Measurements from ENCODE around the gene DDC. TPM values are rescaled to one million over a fixed set of nuclear protein-coding genes. Genes with fewer than 3 reads are reported as not detected.

DDC gene
- polyA plus RNA-seq, 1 donor (not counting 4 experiments of a cell fraction or from before 2014, with no cell fraction given), result not detected

DNA sequence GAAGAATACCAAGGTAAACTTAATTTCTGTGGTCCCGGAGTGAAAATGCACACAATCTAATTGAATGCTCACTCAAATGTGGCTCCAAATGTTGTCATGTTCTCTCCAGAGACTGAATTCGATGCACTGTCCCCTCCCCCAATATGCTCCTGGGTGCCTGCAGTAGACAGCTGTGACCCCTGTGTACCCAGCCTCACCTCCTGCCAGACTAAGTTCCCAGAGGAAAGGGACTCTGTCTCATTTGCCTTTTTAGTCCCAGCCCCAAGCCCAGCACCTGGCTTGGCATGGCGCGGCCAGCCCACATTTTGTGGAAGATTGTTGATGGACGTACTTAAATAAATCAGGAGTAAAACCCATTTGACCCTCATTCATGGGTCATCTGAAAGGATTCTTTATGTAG lies 93.2 kb downstream of the DDC start:
- Histone ChIP-seq H3K4me1 (ENCODE audit: control insufficient read depth, extremely low read depth, insufficient read depth, low read length) (no peaks in the 10 kb centered on the region), H3K36me3 (ENCODE audit: control insufficient read depth in 2 of 2, extremely low read depth in 1 of 2, insufficient read depth in 2 of 2, low read length in 2 of 2) (no peaks in the 10 kb centered on the region), H3K4me3 (ENCODE audit: control insufficient read depth in 2 of 3, extremely low read depth in 1 of 3, insufficient read depth in 2 of 3, low read depth in 1 of 3, low read length in 3 of 3) (no peak overlapping the region), H4K20me1 (ENCODE audit: control insufficient read depth, extremely low read depth, insufficient read depth, low read length) (peaks cover 3% of the 10 kb centered on the region), H3K9ac (ENCODE audit: control insufficient read depth, extremely low read depth, insufficient read depth, low read length) (no peak overlapping the region), H3K9me3 (ENCODE audit: control insufficient read depth, low read depth, low read length) (no peaks in the 10 kb centered on the region), H3K79me2 (ENCODE audit: control insufficient read depth, insufficient read depth, low read length) (no peaks in the 10 kb centered on the region), H3K27ac (ENCODE audit: control insufficient read depth, insufficient read depth, low read length) (no peak overlapping the region), H3K9me1 (ENCODE audit: control insufficient read depth, extremely low read depth, insufficient read depth, low read length) (no peaks in the 10 kb centered on the region), H3K27me3 (ENCODE audit: control insufficient read depth, extremely low read depth, insufficient read depth, low read length) (peaks cover 20% of the 10 kb centered on the region), H3K4me2 (ENCODE audit: control insufficient read depth, extremely low read depth, insufficient read depth, low read depth, low read length) (no peak overlapping the region), H2AFZ (ENCODE audit: control insufficient read depth, low read length) (no peak overlapping the region)
- FAIRE-seq, result no peak
- no peak for DNase-seq (ENCODE audit: low read depth, low spot score)
- no peak for TF ChIP-seq EZH2 (IDR thresholded peaks at IDR 0.05; ENCODE audit: low read length)
- TF ChIP-seq, protein P1, sequence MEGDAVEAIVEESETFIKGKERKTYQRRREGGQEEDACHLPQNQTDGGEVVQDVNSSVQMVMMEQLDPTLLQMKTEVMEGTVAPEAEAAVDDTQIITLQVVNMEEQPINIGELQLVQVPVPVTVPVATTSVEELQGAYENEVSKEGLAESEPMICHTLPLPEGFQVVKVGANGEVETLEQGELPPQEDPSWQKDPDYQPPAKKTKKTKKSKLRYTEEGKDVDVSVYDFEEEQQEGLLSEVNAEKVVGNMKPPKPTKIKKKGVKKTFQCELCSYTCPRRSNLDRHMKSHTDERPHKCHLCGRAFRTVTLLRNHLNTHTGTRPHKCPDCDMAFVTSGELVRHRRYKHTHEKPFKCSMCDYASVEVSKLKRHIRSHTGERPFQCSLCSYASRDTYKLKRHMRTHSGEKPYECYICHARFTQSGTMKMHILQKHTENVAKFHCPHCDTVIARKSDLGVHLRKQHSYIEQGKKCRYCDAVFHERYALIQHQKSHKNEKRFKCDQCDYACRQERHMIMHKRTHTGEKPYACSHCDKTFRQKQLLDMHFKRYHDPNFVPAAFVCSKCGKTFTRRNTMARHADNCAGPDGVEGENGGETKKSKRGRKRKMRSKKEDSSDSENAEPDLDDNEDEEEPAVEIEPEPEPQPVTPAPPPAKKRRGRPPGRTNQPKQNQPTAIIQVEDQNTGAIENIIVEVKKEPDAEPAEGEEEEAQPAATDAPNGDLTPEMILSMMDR (optimal IDR thresholded peaks at IDR 0.05 in 1 of 3, IDR thresholded peaks at IDR 0.05 in 1 of 3, conservative IDR thresholded peaks at IDR 0.05 in 1 of 3; ENCODE audit: extremely low read depth in 1 of 3, insufficient read depth in 2 of 3, low read length in 3 of 3), result no peak
- dilution Hi-C loops (cut with MboI; ENCODE audit: extremely low pct_ligation_motif_present, low sequenced_read_pairs), result no loop called here

DNA sequence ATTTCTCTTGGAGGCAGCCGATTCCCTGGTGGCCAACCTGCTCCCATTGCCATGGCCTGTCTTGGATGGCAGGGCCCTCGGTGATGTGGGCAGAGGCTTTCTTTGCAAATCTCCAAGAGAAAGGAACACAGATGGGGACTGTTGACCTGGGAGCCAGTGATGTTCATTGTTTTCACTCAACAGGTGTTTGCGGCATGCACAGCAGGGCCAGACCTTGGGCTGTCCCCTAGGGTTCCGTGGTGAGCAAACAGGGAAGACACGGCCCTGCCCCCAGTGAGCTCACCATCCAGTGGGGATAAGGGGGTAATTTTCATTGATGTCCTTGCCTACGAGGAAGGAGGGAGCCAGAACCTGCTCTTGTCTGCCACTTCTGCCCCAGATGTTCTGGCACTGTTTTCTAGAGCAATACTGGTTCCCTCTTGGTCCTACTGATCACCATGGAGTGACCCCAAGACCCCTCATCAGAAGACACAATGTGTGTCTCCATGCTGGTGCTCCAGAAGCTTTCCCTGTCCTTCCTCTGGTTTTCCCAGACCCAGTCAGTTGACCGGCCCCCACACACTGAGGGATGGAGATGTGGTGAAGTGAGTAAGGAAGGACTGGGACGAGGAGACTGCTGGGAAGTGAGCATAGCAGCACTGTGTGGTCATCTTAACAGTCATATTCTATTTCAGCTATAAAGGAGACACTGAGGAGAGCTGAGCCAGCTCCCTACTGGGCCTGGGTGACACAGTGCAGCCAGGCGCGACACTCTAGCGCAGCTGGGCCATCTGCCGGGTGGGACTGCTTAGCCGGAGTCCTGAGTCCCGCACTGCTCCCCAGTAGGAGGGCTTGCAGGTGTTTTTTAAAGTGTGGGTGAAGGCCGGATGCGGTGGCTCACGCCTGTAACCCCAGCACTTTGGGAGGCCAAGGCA lies 94.7 kb downstream of the DDC start:
- no peak for FAIRE-seq
- no peaks in the 10 kb centered on the region for H3K79me2 ChIP-seq (ENCODE audit: control insufficient read depth, insufficient read depth, low read length)

More for the DNA sequence above, 94.7 kb downstream of the DDC start:
- Histone ChIP-seq H3K27me3 (ENCODE audit: control insufficient read depth, extremely low read depth, insufficient read depth, low read length) (peaks cover 10% of the 10 kb centered on the region), H3K9me1 (ENCODE audit: control insufficient read depth, extremely low read depth, insufficient read depth, low read length) (no peaks in the 10 kb centered on the region), H3K9ac (ENCODE audit: control insufficient read depth, extremely low read depth, insufficient read depth, low read length) (no peak overlapping the region), H4K20me1 (ENCODE audit: control insufficient read depth, extremely low read depth, insufficient read depth, low read length) (peaks cover 3% of the 10 kb centered on the region), H3K4me1 (ENCODE audit: control insufficient read depth, extremely low read depth, insufficient read depth, low read length) (no peaks in the 10 kb centered on the region), H3K36me3 (ENCODE audit: control insufficient read depth in 2 of 2, extremely low read depth in 1 of 2, insufficient read depth in 2 of 2, low read length in 2 of 2) (no peaks in the 10 kb centered on the region), H3K4me3 (ENCODE audit: control insufficient read depth in 2 of 3, extremely low read depth in 1 of 3, insufficient read depth in 2 of 3, low read depth in 1 of 3, low read length in 3 of 3) (no peak overlapping the region), H3K27ac (ENCODE audit: control insufficient read depth, insufficient read depth, low read length) (no peak overlapping the region), H2AFZ (ENCODE audit: control insufficient read depth, low read length) (no peak overlapping the region), H3K4me2 (ENCODE audit: control insufficient read depth, extremely low read depth, insufficient read depth, low read depth, low read length) (no peak overlapping the region), H3K9me3 (ENCODE audit: control insufficient read depth, low read depth, low read length) (no peaks in the 10 kb centered on the region)
- dilution Hi-C loops (cut with MboI; ENCODE audit: extremely low pct_ligation_motif_present, low sequenced_read_pairs), result no loop called here
- no peak for DNase-seq (ENCODE audit: low read depth, low spot score)
- TF ChIP-seq, protein P1 (optimal IDR thresholded peaks at IDR 0.05 in 1 of 3, IDR thresholded peaks at IDR 0.05 in 1 of 3, conservative IDR thresholded peaks at IDR 0.05 in 1 of 3; ENCODE audit: extremely low read depth in 1 of 3, insufficient read depth in 2 of 3, low read length in 3 of 3), result no peak
- TF ChIP-seq EZH2 (IDR thresholded peaks at IDR 0.05; ENCODE audit: low read length), result no peak

Data from keratinocyte (primary cell).